ENCODE measurements around the gene FAM118A. TPM values are rescaled to one million over a fixed set of nuclear protein-coding genes. Genes with fewer than 3 reads are reported as not detected.

FAM118A gene
- total RNA-seq, 1 experiment from 2014 or later: 21.3 TPM

- CTCF ChIA-PET: interaction anchor here (0.6 to 3.1 kb wide), 5 partner anchors 38 to 162 kb away, joined by 3 to 12 read pairs (median 3); no protein-coding TSS in a partner anchor
- Mint-ChIP-seq H3K9me3 (no peaks in the 10 kb centered on the region), H3K4me1 (peaks cover 14% of the 10 kb centered on the region), H3K36me3 (no peaks in the 10 kb centered on the region), H3K27me3 (ENCODE audit: low read depth) (peaks cover 25% of the 10 kb centered on the region), H3K27ac (peak overlapping the region; percentile 2; the same call in 1 of the 2 replicates), H3K4me3 (no peak overlapping the region)
- ATAC-seq (peak; percentile 59), DNase-seq (ENCODE audit: low spot score) (peak; percentile 73)
- POLR2A ChIA-PET: no interaction called here
- TF ChIP-seq SP1 (CRISPR knock-in tag; conservative IDR thresholded peaks at IDR 0.05): peak; percentile 49
- TF ChIP-seq GABPB1 (CRISPR knock-in tag; IDR thresholded peaks at IDR 0.05): peak; percentile 87
- 0 out of 2 replicates have a peak, but pooled peaks have one; percentile 67 for TF ChIP-seq SMAD3 (CRISPR knock-in tag; IDR thresholded peaks at IDR 0.05; ENCODE audit: borderline replicate concordance)
- TF ChIP-seq FOXP1 (CRISPR knock-in tag; IDR thresholded peaks at IDR 0.05; ENCODE audit: borderline replicate concordance): peak; percentile 77; the same call in 1 of the 2 replicates
- TF ChIP-seq, protein P1, sequence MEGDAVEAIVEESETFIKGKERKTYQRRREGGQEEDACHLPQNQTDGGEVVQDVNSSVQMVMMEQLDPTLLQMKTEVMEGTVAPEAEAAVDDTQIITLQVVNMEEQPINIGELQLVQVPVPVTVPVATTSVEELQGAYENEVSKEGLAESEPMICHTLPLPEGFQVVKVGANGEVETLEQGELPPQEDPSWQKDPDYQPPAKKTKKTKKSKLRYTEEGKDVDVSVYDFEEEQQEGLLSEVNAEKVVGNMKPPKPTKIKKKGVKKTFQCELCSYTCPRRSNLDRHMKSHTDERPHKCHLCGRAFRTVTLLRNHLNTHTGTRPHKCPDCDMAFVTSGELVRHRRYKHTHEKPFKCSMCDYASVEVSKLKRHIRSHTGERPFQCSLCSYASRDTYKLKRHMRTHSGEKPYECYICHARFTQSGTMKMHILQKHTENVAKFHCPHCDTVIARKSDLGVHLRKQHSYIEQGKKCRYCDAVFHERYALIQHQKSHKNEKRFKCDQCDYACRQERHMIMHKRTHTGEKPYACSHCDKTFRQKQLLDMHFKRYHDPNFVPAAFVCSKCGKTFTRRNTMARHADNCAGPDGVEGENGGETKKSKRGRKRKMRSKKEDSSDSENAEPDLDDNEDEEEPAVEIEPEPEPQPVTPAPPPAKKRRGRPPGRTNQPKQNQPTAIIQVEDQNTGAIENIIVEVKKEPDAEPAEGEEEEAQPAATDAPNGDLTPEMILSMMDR (IDR thresholded peaks at IDR 0.05): peak; percentile 29; the same call in 1 of the 2 replicates
- TF ChIP-seq ZNF532 (CRISPR knock-in tag; IDR thresholded peaks at IDR 0.05; ENCODE audit: borderline replicate concordance): no peak
- no peak for TF ChIP-seq ATF2 (CRISPR knock-in tag; IDR thresholded peaks at IDR 0.05; ENCODE audit: borderline replicate concordance, low read depth)
- peak; percentile 87 for TF ChIP-seq USF2 (CRISPR knock-in tag; IDR thresholded peaks at IDR 0.05)
- no peak for TF ChIP-seq GRHL2 (CRISPR knock-in tag; IDR thresholded peaks at IDR 0.05; ENCODE audit: insufficient replicate concordance, severe bottlenecking)
- peak; percentile 84; the same call in 1 of the 2 replicates for TF ChIP-seq NFE2L1 (CRISPR knock-in tag; IDR thresholded peaks at IDR 0.05)
- TF ChIP-seq FOXJ3 (CRISPR knock-in tag; IDR thresholded peaks at IDR 0.05; ENCODE audit: borderline replicate concordance): no peak
- TF ChIP-seq HMGA2 (CRISPR knock-in tag; IDR thresholded peaks at IDR 0.05): no peak
- no peak for TF ChIP-seq MLX (CRISPR knock-in tag; IDR thresholded peaks at IDR 0.05)
- TF ChIP-seq, protein P2, sequence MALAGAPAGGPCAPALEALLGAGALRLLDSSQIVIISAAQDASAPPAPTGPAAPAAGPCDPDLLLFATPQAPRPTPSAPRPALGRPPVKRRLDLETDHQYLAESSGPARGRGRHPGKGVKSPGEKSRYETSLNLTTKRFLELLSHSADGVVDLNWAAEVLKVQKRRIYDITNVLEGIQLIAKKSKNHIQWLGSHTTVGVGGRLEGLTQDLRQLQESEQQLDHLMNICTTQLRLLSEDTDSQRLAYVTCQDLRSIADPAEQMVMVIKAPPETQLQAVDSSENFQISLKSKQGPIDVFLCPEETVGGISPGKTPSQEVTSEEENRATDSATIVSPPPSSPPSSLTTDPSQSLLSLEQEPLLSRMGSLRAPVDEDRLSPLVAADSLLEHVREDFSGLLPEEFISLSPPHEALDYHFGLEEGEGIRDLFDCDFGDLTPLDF (CRISPR knock-in tag; IDR thresholded peaks at IDR 0.05): no peak
- TF ChIP-seq, protein P3, sequence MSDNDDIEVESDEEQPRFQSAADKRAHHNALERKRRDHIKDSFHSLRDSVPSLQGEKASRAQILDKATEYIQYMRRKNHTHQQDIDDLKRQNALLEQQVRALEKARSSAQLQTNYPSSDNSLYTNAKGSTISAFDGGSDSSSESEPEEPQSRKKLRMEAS (CRISPR knock-in tag; IDR thresholded peaks at IDR 0.05): peak; percentile 98
- TF ChIP-seq, protein P4, sequence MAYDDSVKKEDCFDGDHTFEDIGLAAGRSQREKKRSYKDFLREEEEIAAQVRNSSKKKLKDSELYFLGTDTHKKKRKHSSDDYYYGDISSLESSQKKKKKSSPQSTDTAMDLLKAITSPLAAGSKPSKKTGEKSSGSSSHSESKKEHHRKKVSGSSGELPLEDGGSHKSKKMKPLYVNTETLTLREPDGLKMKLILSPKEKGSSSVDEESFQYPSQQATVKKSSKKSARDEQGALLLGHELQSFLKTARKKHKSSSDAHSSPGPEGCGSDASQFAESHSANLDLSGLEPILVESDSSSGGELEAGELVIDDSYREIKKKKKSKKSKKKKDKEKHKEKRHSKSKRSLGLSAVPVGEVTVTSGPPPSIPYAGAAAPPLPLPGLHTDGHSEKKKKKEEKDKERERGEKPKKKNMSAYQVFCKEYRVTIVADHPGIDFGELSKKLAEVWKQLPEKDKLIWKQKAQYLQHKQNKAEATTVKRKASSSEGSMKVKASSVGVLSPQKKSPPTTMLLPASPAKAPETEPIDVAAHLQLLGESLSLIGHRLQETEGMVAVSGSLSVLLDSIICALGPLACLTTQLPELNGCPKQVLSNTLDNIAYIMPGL (CRISPR knock-in tag; IDR thresholded peaks at IDR 0.05): peak; percentile 43; the same call in 1 of the 2 replicates
- TF ChIP-seq USF1 (CRISPR knock-in tag; IDR thresholded peaks at IDR 0.05): peak; percentile 85
- no peak for TF ChIP-seq ATF6 (CRISPR knock-in tag; IDR thresholded peaks at IDR 0.05)
- 0 out of 2 replicates have a peak, but pooled peaks have one; percentile 60 for TF ChIP-seq ZNF232 (CRISPR knock-in tag; IDR thresholded peaks at IDR 0.05)
- TF ChIP-seq ETV6 (CRISPR knock-in tag; IDR thresholded peaks at IDR 0.05): peak; percentile 59; the same call in 1 of the 2 replicates
Measured at GRCh38 chr22:45263463-45264269, 46.1 kb upstream of the FAM118A start.

All from WTC11 (cell line).